Measurements from ENCODE around the gene SPINK14.

DNA sequence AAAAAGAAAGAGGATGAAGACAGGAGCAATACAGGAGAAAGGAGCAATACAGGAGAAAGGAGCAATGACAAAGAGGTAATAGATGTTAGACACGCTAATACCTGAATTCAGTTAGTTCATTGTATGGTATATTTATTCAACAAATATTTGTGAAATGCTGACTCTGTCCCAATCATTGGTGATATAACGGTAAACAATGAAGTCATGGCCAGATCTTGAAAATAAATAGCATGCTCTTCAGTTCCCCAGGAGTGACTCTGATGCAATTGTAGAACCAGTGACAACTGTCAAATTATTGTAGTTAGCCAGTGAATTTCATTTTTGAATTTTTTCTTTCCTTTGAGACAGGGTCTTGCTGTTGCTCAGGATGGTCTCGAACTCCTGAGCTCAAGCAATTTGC lies 48.0 kb upstream of the SPINK14 start:
- TF ChIP-seq CTCF (IDR thresholded peaks at IDR 0.05; ENCODE audit: low read length) (no peak), EZH2 (IDR thresholded peaks at IDR 0.05; ENCODE audit: borderline replicate concordance, low read length) (no peak)
